ENCODE data around the gene ABHD8.

The ABHD8 gene

DNA sequence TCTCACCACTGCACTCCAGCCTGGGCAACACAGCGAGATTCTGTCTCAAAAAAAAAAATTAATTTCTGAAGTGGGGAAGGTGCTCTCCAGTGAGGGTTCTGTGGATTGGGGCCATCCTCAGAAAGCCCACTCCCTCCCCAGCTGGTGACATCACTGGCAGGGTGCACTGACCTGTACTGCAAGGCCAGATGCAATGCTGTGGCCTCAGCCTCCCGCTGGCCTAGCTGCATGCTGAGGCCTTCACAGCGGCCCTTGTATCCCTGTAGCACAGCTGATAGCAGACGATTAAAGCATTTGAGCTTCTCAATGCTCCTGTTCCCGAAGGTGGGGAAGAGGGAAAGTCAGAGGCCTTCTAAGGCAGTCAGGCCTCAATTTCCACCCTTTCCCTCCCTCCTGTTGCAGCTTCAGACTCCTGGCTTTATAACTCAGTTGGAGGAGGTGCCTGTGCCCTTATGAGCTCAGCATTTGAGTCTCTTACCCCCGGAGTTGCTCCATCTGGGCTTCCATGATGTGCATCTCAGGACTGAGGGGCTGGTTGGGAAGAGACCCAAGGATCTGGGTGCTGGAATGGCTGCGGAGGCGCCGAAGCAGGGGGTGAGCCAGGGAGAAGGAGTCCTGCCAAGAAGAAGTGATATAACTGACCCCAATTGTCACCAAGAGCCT is 44.0 kb downstream of the ABHD8 start:
- no peaks in the 10 kb centered on the region for H3K9me2 ChIP-seq (replicated peaks; ENCODE audit: control insufficient read depth, low read length)
- TF ChIP-seq, protein P1, sequence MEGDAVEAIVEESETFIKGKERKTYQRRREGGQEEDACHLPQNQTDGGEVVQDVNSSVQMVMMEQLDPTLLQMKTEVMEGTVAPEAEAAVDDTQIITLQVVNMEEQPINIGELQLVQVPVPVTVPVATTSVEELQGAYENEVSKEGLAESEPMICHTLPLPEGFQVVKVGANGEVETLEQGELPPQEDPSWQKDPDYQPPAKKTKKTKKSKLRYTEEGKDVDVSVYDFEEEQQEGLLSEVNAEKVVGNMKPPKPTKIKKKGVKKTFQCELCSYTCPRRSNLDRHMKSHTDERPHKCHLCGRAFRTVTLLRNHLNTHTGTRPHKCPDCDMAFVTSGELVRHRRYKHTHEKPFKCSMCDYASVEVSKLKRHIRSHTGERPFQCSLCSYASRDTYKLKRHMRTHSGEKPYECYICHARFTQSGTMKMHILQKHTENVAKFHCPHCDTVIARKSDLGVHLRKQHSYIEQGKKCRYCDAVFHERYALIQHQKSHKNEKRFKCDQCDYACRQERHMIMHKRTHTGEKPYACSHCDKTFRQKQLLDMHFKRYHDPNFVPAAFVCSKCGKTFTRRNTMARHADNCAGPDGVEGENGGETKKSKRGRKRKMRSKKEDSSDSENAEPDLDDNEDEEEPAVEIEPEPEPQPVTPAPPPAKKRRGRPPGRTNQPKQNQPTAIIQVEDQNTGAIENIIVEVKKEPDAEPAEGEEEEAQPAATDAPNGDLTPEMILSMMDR (IDR thresholded peaks at IDR 0.05; ENCODE audit: low read depth, low read length, poor library complexity, severe bottlenecking): no peak
- no peak for TF ChIP-seq EZH2phosphoT487 (IDR thresholded peaks at IDR 0.05; ENCODE audit: borderline replicate concordance, low read length)
- H3K79me2 ChIP-seq (ENCODE audit: control insufficient read depth, low read length): no peaks in the 10 kb centered on the region
- H3K27ac ChIP-seq (ENCODE audit: low read depth, low read length): no peak overlapping the region
- H3K36me3 ChIP-seq (ENCODE audit: control insufficient read depth, low read length): no peaks in the 10 kb centered on the region
- no peaks in the 10 kb centered on the region for H4K20me1 ChIP-seq (ENCODE audit: control insufficient read depth, insufficient read depth, low read depth, low read length)
- H3K27me3 ChIP-seq (ENCODE audit: control insufficient read depth, low read length): no peaks in the 10 kb centered on the region
- H3K9me3 ChIP-seq (ENCODE audit: control insufficient read depth, insufficient read depth, low read length): no peaks in the 10 kb centered on the region
- peaks cover 11% of the 10 kb centered on the region; the same call in 1 of the 2 replicates for H3F3A ChIP-seq (ENCODE audit: control insufficient read depth, insufficient read depth)
- H3K4me3 ChIP-seq (ENCODE audit: low read length): no peak overlapping the region
- H3K4me2 ChIP-seq (ENCODE audit: low read length): no peak overlapping the region
- H3K4me1 ChIP-seq (ENCODE audit: control insufficient read depth, low read length): peaks cover 22% of the 10 kb centered on the region

DNA sequence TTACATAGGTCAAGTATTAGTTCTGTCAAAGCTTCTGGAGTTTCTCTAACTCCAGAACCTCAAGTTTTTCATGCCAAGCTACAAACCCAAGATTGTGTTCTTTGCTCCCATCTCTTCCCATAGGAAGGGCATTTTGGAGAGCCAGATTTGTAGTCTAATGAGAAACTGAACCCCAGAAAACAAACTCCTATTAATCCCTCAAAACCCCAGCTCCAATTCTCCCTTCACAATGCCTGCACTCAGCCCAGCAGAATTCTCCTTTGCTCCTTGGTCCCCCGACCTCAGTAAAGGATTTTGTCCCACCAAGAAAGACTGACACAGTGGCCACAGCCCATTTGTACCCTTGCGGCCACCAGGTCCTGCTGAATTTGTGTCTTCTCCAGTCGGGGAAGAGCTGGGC is 47.1 kb downstream of the ABHD8 start:
- H3K9me3 ChIP-seq (ENCODE audit: control insufficient read depth, insufficient read depth, low read length): no peaks in the 10 kb centered on the region
- no peak overlapping the region for H3K4me2 ChIP-seq (ENCODE audit: low read length)
- no peaks in the 10 kb centered on the region for H4K20me1 ChIP-seq (ENCODE audit: control insufficient read depth, insufficient read depth, low read depth, low read length)
- H3K4me1 ChIP-seq (ENCODE audit: control insufficient read depth, low read length): peaks cover 8% of the 10 kb centered on the region
- no peak overlapping the region for H3K27ac ChIP-seq (ENCODE audit: low read depth, low read length)
- H3K27me3 ChIP-seq (ENCODE audit: control insufficient read depth, low read length): no peaks in the 10 kb centered on the region
- no peaks in the 10 kb centered on the region for H3K36me3 ChIP-seq (ENCODE audit: control insufficient read depth, low read length)
- H3K9me2 ChIP-seq (replicated peaks; ENCODE audit: control insufficient read depth, low read length): no peaks in the 10 kb centered on the region
- TF ChIP-seq EZH2phosphoT487 (IDR thresholded peaks at IDR 0.05; ENCODE audit: borderline replicate concordance, low read length): no peak
- TF ChIP-seq, protein P1 (IDR thresholded peaks at IDR 0.05; ENCODE audit: low read depth, low read length, poor library complexity, severe bottlenecking): no peak
- no peaks in the 10 kb centered on the region for H3K79me2 ChIP-seq (ENCODE audit: control insufficient read depth, low read length)
- H3K4me3 ChIP-seq (ENCODE audit: low read length): no peak overlapping the region
- 0 out of 2 replicates have a peak, but pooled peaks cover 2% of the 10 kb centered on the region for H3F3A ChIP-seq (ENCODE audit: control insufficient read depth, insufficient read depth)

DNA sequence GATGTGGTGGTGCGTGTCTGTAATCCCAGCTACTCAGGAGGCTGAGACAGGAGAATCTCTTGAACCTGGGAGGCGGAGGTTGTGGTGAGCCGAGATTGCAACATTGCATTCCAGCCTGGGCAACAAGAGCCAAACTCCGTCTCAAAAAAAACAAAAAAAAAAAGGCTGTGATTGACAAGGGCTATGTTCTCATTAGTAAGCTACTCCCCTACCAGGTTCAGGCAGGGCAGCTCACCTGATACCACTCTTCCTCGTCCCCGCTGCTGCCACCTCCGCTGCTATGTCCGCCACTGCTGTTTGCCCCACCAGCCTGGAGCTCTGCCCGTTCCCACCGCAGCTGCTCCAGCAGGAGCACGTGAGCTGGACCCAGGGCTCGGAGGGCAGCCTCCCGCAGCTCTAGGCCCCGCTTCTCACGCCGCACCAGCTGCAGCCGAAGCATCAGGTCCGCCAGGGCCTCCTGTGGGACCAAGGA is 48.0 kb downstream of the ABHD8 start:
- no peaks in the 10 kb centered on the region for H3K36me3 ChIP-seq (ENCODE audit: control insufficient read depth, low read length)
- no peaks in the 10 kb centered on the region for H3K9me2 ChIP-seq (replicated peaks; ENCODE audit: control insufficient read depth, low read length)
- no peaks in the 10 kb centered on the region for H3F3A ChIP-seq (ENCODE audit: control insufficient read depth, insufficient read depth)
- no peak for TF ChIP-seq EZH2phosphoT487 (IDR thresholded peaks at IDR 0.05; ENCODE audit: borderline replicate concordance, low read length)
- TF ChIP-seq, protein P1 (IDR thresholded peaks at IDR 0.05; ENCODE audit: low read depth, low read length, poor library complexity, severe bottlenecking): no peak
- no peaks in the 10 kb centered on the region for H3K4me1 ChIP-seq (ENCODE audit: control insufficient read depth, low read length)
- no peak overlapping the region for H3K4me2 ChIP-seq (ENCODE audit: low read length)
- no peak overlapping the region for H3K4me3 ChIP-seq (ENCODE audit: low read length)
- no peaks in the 10 kb centered on the region for H3K9me3 ChIP-seq (ENCODE audit: control insufficient read depth, insufficient read depth, low read length)
- no peak overlapping the region for H3K27ac ChIP-seq (ENCODE audit: low read depth, low read length)
- no peaks in the 10 kb centered on the region for H4K20me1 ChIP-seq (ENCODE audit: control insufficient read depth, insufficient read depth, low read depth, low read length)
- H3K27me3 ChIP-seq (ENCODE audit: control insufficient read depth, low read length): no peaks in the 10 kb centered on the region
- no peaks in the 10 kb centered on the region for H3K79me2 ChIP-seq (ENCODE audit: control insufficient read depth, low read length)
